IPS-18c (cell line): ENCODE measurements around the gene HTR1E.
"Not testable (repeated sequence)": the region's sequence is repeated elsewhere in the genome, so short reads cannot be mapped to it uniquely, and the experiment has no call there.

Experiments used
- H3K4me3 ChIP-seq: 2 replicates; pipeline ENCODE4 v1.7.0; 2013; ENCODE audit warnings: low read depth, mild to moderate bottlenecking, low read length, moderate library complexity; ENCODE audit not compliant: insufficient read depth
- H3K9me3 ChIP-seq: one replicate; pipeline ENCODE4 v1.6.1; 2013; ENCODE audit warnings: mild to moderate bottlenecking, low read length, moderate library complexity; ENCODE audit not compliant: control insufficient read depth, insufficient read depth

Gene HTR1E

GRCh38 chr6:86963352-86963751 is 26.0 kb downstream of the HTR1E start:
- Histone ChIP-seq H3K4me3 (no peak overlapping the region), H3K9me3 (no peaks in the 10 kb centered on the region)

GRCh38 chr6:86964029-86964579 is 26.8 kb downstream of the HTR1E start:
- Histone ChIP-seq H3K9me3 (no peaks in the 10 kb centered on the region), H3K4me3 (no peak overlapping the region)

GRCh38 chr6:86966271-86966670 is 28.9 kb downstream of the HTR1E start:
- H3K4me3 ChIP-seq, result no peak overlapping the region
- H3K9me3 ChIP-seq, result no peaks in the 10 kb centered on the region

GRCh38 chr6:86969573-86969972 is 32.2 kb downstream of the HTR1E start:
- no peak overlapping the region for H3K4me3 ChIP-seq
- no peaks in the 10 kb centered on the region for H3K9me3 ChIP-seq

- Histone ChIP-seq H3K4me3 (no peak overlapping the region), H3K9me3 (no peaks in the 10 kb centered on the region)
These were observed 35.8 kb downstream of the HTR1E start for GRCh38 chr6:86973088-86973487.

- H3K9me3 ChIP-seq, result no peaks in the 10 kb centered on the region
These were observed 40.9 kb downstream of the HTR1E start for GRCh38 chr6:86978251-86978650.

GRCh38 chr6:87001494-87001893 is 64.2 kb downstream of the HTR1E start:
- H3K9me3 ChIP-seq, result no peaks in the 10 kb centered on the region

More at GRCh38 chr6:86978251-86978650, 40.9 kb downstream of the HTR1E start:
- H3K4me3 ChIP-seq, result no peak overlapping the region

DNA sequence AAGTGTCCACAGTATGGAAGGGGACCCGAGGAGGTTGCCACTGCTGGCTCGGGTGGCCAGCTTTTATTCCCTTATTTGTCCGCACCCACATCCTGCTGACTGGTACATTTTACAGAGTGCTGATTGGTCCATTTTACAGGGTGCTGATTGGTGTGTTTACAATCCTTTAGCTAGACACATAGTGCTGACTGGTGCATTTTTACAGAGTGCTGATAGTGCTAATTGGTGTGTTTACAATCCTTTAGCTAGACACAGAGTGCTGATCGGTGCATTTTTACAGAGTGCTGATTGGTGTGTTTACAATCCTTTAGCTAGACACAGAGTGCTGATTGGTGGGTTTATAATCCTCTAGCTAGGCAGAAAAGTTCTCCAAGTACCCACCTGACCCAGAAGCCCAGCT is 65.1 kb downstream of the HTR1E start:
- not testable (repeated sequence) for H3K9me3 ChIP-seq, H3K4me3 ChIP-seq

More at GRCh38 chr6:87001494-87001893, 64.2 kb downstream of the HTR1E start:
- no peak overlapping the region for H3K4me3 ChIP-seq

DNA sequence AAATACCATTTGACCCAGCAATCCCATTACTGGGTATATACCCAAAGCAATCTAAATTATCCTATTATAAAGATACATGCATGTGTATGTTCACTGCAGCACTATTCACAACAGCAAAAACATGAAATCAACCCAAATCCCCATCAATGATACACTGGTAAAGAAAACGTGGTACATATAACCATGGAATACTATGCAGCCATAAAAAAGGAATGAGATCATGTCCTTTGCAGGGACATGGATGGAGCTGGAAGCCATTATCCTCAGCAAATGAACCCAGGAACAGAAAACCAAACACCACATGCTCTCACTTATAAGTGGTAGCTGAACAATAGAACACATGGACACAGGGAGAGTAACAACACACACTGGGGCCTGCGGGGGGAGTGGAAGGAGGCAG is 69.2 kb downstream of the HTR1E start:
- not testable (repeated sequence) for H3K4me3 ChIP-seq, H3K9me3 ChIP-seq

DNA sequence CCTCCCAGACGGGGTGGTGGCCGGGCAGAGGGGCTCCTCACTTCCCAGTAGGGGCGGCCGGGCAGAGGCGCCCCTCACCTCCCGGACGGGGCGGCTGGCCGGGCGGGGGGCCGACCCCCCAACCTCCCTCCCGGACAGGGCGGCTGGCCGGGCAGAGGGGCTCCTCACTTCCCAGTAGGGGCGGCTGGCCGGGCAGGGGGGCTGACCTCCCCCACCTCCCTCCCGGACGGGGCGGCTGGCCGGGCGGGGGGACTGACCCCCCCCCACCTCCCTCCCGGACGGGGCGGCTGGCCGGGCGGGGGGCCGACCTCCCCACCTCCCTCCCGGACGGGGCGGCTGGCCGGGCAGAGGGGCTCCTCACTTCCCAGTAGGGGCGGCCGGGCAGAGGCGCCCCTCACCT is 72.3 kb downstream of the HTR1E start:
- H3K9me3 ChIP-seq, H3K4me3 ChIP-seq: not testable (repeated sequence)

DNA sequence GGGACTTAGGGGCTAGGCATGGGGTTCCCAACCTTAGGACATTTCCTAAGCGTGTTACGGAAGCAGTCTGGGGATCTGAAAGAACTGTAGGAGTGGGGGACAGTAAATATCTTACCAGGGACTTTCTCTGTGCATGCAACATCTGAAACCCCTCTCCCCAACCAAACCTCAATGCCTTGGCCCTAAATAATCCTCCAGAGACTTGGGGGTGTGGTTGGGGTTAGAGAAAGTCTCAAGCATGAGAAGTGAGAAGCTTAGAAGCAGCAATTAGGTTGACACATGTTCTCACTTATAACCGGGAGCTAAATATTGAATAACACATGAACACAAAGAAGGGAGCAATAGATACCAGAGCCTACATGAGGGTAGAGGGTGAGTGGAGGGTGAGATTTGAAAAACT is 74.7 kb downstream of the HTR1E start:
- H3K4me3 ChIP-seq, result no peak overlapping the region
- H3K9me3 ChIP-seq, result peaks cover 3% of the 10 kb centered on the region

DNA sequence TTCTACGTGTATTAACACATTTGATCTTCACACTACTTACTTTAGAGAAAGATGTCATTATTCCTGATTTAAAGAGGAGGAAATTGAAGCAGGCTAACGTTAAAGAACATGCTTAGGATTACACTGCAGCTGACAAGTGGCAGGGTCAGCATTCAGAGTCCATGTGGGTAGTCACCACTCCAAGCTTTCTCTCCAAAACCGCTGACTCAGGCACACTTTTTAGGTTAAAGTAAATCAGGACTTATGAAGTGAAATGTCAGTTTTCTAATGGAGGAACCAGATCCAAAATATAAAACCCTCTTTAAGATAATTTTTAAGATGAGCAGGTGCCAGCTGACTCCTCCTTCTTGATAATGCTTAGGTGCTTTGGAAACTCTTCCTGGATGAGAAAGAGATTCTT is 75.4 kb downstream of the HTR1E start:
- peaks cover 3% of the 10 kb centered on the region for H3K9me3 ChIP-seq
- H3K4me3 ChIP-seq, result no peak overlapping the region

- H3K4me3 ChIP-seq, result no peak overlapping the region
These were observed 79.4 kb downstream of the HTR1E start for GRCh38 chr6:87016772-87017171.

DNA sequence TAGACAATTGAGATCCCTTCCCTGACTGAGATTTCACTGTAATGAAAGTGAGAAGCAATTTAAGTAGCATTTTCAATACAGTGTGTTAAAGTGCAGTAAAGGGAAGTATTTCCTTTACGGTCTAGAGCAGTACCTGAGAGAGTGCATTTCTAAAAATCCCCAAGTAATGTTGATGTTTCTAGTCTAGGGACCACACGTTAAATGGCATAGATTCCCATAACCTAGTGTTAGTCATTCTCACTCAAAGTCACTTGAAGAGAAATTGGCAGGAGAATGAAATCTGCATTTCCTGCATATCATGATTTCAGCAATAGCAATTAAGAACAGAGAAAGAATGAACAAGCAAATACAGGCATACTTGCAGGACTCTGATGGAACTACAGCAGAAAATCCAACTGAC is 89.7 kb downstream of the HTR1E start:
- Histone ChIP-seq H3K4me3 (no peak overlapping the region), H3K9me3 (no peaks in the 10 kb centered on the region)

More at GRCh38 chr6:87016772-87017171, 79.4 kb downstream of the HTR1E start:
- no peaks in the 10 kb centered on the region for H3K9me3 ChIP-seq

DNA sequence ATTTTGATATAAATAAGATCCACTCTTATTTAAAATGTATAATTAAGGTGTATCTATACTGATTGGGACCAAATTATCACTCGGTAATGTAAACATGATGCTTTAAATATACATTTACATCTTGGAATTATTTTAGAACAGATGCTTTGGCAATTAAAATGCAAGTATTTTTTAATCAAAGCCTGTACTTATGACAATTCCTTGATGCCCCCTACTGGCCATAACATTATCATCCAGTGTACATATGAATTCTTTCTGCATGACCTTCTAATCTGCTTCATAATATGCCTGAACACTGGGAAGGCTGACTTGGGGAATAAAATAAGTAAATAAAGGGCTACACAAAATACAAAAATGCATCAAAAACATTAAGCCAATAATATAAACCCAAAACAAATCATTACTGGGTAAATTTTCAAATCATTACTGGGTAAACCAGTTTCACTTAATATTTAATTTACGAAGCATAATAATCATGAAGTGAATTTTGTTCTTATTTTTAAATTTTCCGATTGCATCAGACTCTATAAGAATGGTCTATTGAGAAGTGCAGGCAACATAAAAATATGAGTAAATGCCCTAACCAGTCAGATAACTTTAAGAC is 92.5 kb downstream of the HTR1E start:
- no peak overlapping the region for H3K4me3 ChIP-seq
- no peaks in the 10 kb centered on the region for H3K9me3 ChIP-seq

DNA sequence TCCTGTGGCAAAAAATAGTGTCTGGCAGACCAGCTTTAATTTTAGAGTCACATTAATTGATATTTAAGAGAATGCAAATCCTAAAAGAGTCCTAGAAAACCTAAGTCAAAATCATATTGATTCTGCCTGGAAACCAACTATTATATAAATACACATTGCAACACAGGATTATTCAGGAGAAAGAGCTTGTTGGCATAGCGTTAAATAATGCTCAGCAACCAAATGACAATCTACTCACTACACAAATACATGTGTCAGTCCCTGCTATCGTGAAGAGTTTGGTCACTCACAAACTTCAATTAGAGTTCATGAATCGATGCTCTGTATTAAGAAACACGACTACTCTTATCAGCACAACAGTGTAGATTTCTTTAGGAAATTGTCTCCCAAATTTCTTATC is 103.4 kb downstream of the HTR1E start:
- Histone ChIP-seq H3K9me3 (peaks cover 4% of the 10 kb centered on the region), H3K4me3 (no peak overlapping the region)

DNA sequence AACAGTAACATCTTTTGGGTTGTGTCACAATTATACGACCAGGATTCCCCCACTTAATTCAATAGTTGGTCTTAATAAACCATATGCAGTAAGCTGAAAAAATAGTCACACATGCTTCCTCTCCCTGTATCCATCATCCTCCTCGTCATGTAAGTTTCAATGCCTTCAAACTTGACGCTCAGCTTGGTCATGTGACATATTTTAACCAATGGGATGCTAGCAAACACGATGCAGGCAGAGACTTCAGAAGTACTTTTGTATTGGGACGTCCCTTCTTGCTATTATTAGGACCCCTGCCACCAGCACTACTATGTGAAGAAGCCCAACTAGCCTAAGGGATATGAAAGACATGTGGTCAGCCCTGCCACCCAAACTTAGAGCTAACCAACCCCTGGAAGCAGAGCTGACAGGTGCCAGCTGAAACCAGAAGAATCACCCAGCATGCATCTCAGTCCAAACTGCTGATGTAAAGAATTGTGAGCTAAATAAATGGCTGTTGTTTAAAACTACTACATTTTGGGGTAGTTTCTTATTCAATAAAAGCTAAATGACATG is 108.3 kb downstream of the HTR1E start:
- Histone ChIP-seq H3K9me3 (no peaks in the 10 kb centered on the region), H3K4me3 (no peak overlapping the region)

- H3K9me3 ChIP-seq, result no peaks in the 10 kb centered on the region
- no peak overlapping the region for H3K4me3 ChIP-seq
These were observed 112.5 kb downstream of the HTR1E start for GRCh38 chr6:87049779-87050178.

DNA sequence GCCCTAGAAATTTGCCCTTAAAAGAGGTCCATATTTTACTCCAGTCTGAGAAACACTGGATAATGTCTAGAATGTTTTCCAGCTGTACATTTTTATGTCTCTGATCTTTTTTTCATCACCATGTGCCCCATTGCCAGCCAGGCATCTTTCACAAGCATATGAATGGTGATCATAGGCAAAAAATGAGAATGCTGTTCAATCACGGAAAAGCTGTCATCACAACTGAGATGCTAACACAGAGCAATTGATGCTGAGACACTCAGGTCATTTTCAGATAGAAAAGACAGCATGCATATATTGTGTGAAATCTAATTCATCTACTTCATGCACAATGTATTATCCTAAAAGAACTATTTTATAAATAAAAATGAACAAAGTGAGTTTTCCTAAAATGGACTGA is 116.0 kb downstream of the HTR1E start:
- Histone ChIP-seq H3K4me3 (no peak overlapping the region), H3K9me3 (no peaks in the 10 kb centered on the region)
